DOHH2 (cell line): ENCODE measurements around the gene ELAVL1.

Source experiments
- EZH2phosphoT487 ChIP-seq: fragments of 200-600 bp; sonication (generic); IDR thresholded peaks from 2 replicates; pipeline ENCODE4 v1.6.1; 2017; ENCODE audit warnings: borderline replicate concordance, mild to moderate bottlenecking, antibody characterized with exemption, low read length, moderate library complexity, mixed read lengths
- TF ChIP-seq, protein P1 (sequence below): fragments of 200-600 bp; sonication (generic); IDR thresholded peaks from one replicate; pipeline ENCODE4 v1.5.1; 2014; ENCODE audit warnings: antibody characterized with exemption, mild to moderate bottlenecking, low read depth, low read length; ENCODE audit not compliant: poor library complexity, severe bottlenecking

DNA sequence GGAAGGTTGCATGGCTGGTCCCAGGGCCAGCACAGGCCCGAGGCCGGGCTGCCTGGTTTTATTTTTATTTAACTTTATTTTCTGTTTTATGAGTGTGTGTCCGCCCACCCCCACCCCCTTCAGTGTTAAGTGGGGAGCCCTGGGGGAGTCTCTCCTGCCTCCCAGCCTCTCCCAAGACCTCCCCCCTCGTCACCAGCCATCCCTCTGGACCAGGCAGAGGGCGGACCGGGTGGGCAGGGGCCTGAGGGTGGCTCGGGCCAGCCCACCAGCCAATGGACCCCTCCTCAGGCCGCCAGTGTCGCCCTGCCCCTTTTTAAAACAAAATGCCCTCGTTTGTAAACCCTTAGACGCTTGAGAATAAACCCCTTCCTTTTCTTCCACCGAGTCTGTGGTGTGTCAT, 91.3 kb downstream of the ELAVL1 start:
- TF ChIP-seq, protein P1, sequence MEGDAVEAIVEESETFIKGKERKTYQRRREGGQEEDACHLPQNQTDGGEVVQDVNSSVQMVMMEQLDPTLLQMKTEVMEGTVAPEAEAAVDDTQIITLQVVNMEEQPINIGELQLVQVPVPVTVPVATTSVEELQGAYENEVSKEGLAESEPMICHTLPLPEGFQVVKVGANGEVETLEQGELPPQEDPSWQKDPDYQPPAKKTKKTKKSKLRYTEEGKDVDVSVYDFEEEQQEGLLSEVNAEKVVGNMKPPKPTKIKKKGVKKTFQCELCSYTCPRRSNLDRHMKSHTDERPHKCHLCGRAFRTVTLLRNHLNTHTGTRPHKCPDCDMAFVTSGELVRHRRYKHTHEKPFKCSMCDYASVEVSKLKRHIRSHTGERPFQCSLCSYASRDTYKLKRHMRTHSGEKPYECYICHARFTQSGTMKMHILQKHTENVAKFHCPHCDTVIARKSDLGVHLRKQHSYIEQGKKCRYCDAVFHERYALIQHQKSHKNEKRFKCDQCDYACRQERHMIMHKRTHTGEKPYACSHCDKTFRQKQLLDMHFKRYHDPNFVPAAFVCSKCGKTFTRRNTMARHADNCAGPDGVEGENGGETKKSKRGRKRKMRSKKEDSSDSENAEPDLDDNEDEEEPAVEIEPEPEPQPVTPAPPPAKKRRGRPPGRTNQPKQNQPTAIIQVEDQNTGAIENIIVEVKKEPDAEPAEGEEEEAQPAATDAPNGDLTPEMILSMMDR = no peak
- no peak for TF ChIP-seq EZH2phosphoT487
